Skeletal muscle tissue (tissue), 4 donors: Measurements from ENCODE around the gene MAP1S. TPM values are rescaled to one million over a fixed set of nuclear protein-coding genes. Genes with fewer than 3 reads are reported as not detected.
A peak's percentile ranks its signal among the peaks of the same experiment; 100 is the strongest.

ENCODE experiments used
- H3K27ac ChIP-seq: one replicate; pipeline ENCODE4 v1.7.0; 2013; ENCODE audit warnings: mild to moderate bottlenecking, low read depth, low read length, inconsistent platforms
- H3K27me3 ChIP-seq, 3 donors: one replicate each; pipeline ENCODE4 v1.7.0; 2013; ENCODE audit warnings: low read length in 3 of 3; ENCODE audit not compliant: control insufficient read depth in 3 of 3, insufficient read depth in 3 of 3
- H3K36me3 ChIP-seq, 3 donors: one replicate each; pipeline ENCODE4 v1.7.0; 2013; ENCODE audit warnings: low read length in 3 of 3; ENCODE audit not compliant: control insufficient read depth in 3 of 3, insufficient read depth in 3 of 3
- H3K4me1 ChIP-seq, 3 donors: one replicate each; pipeline ENCODE4 v1.7.0; 2013; ENCODE audit warnings: low read length in 3 of 3, mild to moderate bottlenecking in 3 of 3; ENCODE audit not compliant: control insufficient read depth in 3 of 3, insufficient read depth in 3 of 3
- H3K4me3 ChIP-seq, 3 donors: one replicate each; pipeline ENCODE4 v1.7.0; 2013; ENCODE audit warnings: low read length in 3 of 3
- H3K9ac ChIP-seq, 3 donors: one replicate each; pipeline ENCODE4 v1.7.0; 2013; ENCODE audit warnings: low read length in 3 of 3, mild to moderate bottlenecking in 3 of 3, moderate library complexity in 2 of 3, low read depth in 1 of 3
- H3K9me3 ChIP-seq, 3 donors: one replicate each; pipeline ENCODE4 v1.7.0; 2013; ENCODE audit warnings: low read length in 3 of 3; ENCODE audit not compliant: control insufficient read depth in 3 of 3
- total RNA-seq: library from RNA; depleted of rRNA; stranded (reverse); fragments of >200 nt; gene quantifications from one replicate; pipeline ENCODE4 v1.2.3, GENCODE V29; 2014
- donor health status: Osteomylitis.

MAP1S gene
- total RNA-seq, 1 donor from 2014 or later: 25.6 TPM

- Histone ChIP-seq H3K9me3 (no peaks in the 10 kb centered on the region), H3K9ac (no peak overlapping the region), H3K4me3 (no peak overlapping the region)
Measured at GRCh38 chr19:17749912-17750317, 30.6 kb downstream of the MAP1S start.

GRCh38 chr19:17751103-17751911 is 32.0 kb downstream of the MAP1S start, which contains the start of gene FCHO1:
TSS of gene FCHO1 (plus strand) at chr19:17751477. CDS start at chr19:17755165, 3,688 bp downstream.
- H3K27me3 ChIP-seq: peaks cover 15 to 48% (median 20%) of the 10 kb centered on the region in 3 donors
- H3K27ac ChIP-seq: no peak within 1 kb of the TSS
- H3K4me1 ChIP-seq: peaks cover 0 to 3% (median 0%) of the 10 kb centered on the region in 3 donors
- H3K36me3 ChIP-seq: no peaks in the 10 kb centered on the region
- H3K4me3 ChIP-seq: no peak within 1 kb of the TSS
- peak within 1 kb of the TSS in 1 of 3 donors; percentile 3 for H3K9ac ChIP-seq
- H3K9me3 ChIP-seq: no peaks in the 10 kb centered on the region

More at GRCh38 chr19:17749912-17750317, 30.6 kb downstream of the MAP1S start:
- Histone ChIP-seq H3K36me3 (no peaks in the 10 kb centered on the region), H3K27me3 (peaks cover 5 to 37% (median 17%) of the 10 kb centered on the region in 3 donors), H3K4me1 (peaks cover 0 to 3% (median 0%) of the 10 kb centered on the region in 3 donors), H3K27ac (no peak overlapping the region)

GRCh38 chr19:17751912-17752273 is 32.6 kb downstream of the MAP1S start:
- Histone ChIP-seq H3K9me3 (no peaks in the 10 kb centered on the region), H3K36me3 (no peaks in the 10 kb centered on the region), H3K4me3 (no peak overlapping the region), H3K4me1 (peaks cover 0 to 3% (median 0%) of the 10 kb centered on the region in 3 donors), H3K9ac (no peak overlapping the region), H3K27me3 (peaks cover 15 to 48% (median 20%) of the 10 kb centered on the region in 3 donors), H3K27ac (no peak overlapping the region)

GRCh38 chr19:17752865-17753639 is 33.8 kb downstream of the MAP1S start:
- H3K27ac ChIP-seq: no peak overlapping the region
- no peak overlapping the region for H3K9ac ChIP-seq
- no peaks in the 10 kb centered on the region for H3K4me1 ChIP-seq
- H3K36me3 ChIP-seq: no peaks in the 10 kb centered on the region
- H3K27me3 ChIP-seq: peaks cover 15 to 47% (median 20%) of the 10 kb centered on the region in 3 donors
- H3K4me3 ChIP-seq: no peak overlapping the region
- H3K9me3 ChIP-seq: no peaks in the 10 kb centered on the region

GRCh38 chr19:17753976-17754375 is 34.7 kb downstream of the MAP1S start:
- Histone ChIP-seq H3K9me3 (no peaks in the 10 kb centered on the region), H3K9ac (no peak overlapping the region), H3K27me3 (peaks cover 14 to 45% (median 15%) of the 10 kb centered on the region in 3 donors), H3K4me3 (no peak overlapping the region), H3K27ac (no peak overlapping the region), H3K36me3 (no peaks in the 10 kb centered on the region), H3K4me1 (no peaks in the 10 kb centered on the region)

- H3K9ac ChIP-seq: no peak overlapping the region
- H3K27ac ChIP-seq: no peak overlapping the region
- peaks cover 13 to 39% (median 17%) of the 10 kb centered on the region in 3 donors for H3K27me3 ChIP-seq
- no peaks in the 10 kb centered on the region for H3K9me3 ChIP-seq
- H3K4me1 ChIP-seq: no peaks in the 10 kb centered on the region
- H3K4me3 ChIP-seq: no peak overlapping the region
- no peaks in the 10 kb centered on the region for H3K36me3 ChIP-seq
Measured at GRCh38 chr19:17754634-17755442, 35.6 kb downstream of the MAP1S start.

GRCh38 chr19:17755443-17755890 is 36.2 kb downstream of the MAP1S start:
- no peak overlapping the region for H3K9ac ChIP-seq
- H3K27ac ChIP-seq: no peak overlapping the region
- no peaks in the 10 kb centered on the region for H3K36me3 ChIP-seq
- no peaks in the 10 kb centered on the region for H3K9me3 ChIP-seq
- H3K4me3 ChIP-seq: no peak overlapping the region
- H3K27me3 ChIP-seq: peaks cover 13 to 36% (median 17%) of the 10 kb centered on the region in 3 donors
- no peaks in the 10 kb centered on the region for H3K4me1 ChIP-seq

- no peak overlapping the region for H3K27ac ChIP-seq
- H3K9me3 ChIP-seq: no peaks in the 10 kb centered on the region
- H3K36me3 ChIP-seq: no peaks in the 10 kb centered on the region
- peaks cover 13 to 41% (median 17%) of the 10 kb centered on the region in 3 donors for H3K27me3 ChIP-seq
- H3K9ac ChIP-seq: no peak overlapping the region
- no peak overlapping the region for H3K4me3 ChIP-seq
- no peaks in the 10 kb centered on the region for H3K4me1 ChIP-seq
Measured at GRCh38 chr19:17755977-17756670, 36.8 kb downstream of the MAP1S start.

- Histone ChIP-seq H3K4me1 (no peaks in the 10 kb centered on the region), H3K9ac (no peak overlapping the region), H3K27me3 (peaks cover 10 to 38% (median 12%) of the 10 kb centered on the region in 3 donors), H3K27ac (no peak overlapping the region), H3K36me3 (no peaks in the 10 kb centered on the region), H3K9me3 (no peaks in the 10 kb centered on the region), H3K4me3 (no peak overlapping the region)
Measured at GRCh38 chr19:17757125-17757524, 37.8 kb downstream of the MAP1S start.
